ENCODE data around the gene CACNB4.

DNA sequence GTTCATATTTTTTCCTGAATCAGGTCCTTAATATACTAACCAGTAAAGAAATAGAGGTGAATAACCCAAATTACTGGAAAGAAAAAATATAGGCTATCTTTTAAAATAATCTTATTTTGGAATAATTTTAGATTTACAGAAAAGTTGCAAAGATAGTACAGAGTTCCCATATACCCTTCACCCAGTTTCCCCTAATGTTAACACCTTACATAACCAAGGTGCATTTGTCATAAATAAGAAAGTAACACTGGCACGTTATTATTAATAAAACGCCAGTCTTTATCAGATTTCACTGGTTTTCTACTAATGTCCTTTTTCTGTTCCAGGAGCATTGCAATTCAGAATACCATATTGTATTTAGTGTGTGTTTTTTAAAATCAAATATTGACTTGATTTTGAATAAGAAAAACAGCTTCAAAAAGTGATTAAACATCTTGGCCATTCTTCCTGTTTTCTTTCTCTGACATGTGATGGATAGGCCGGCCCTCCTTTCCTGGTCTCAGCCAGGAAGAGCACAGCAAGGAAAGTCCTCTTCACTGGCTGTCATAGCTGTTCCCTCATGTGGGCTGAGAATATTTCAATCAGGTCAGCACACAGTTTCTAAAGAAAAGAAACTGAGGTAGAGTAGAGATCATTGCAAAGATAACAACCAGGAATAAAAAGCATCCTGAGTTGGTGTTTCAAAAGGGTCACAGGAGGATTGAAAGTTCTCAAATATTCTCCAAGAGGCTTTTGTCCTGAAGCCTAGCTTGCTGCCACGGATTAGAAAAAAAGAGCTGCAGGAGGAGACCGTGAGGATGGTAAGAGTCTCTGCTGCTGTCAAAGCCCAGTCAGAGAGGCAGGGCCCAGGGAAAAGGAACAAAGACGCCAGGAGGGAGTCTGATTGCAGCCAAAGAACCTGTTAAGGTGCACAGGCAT is 191.3 kb downstream of the CACNB4 start:
- no peak for TF ChIP-seq CTCF (IDR thresholded peaks at IDR 0.05)
- no peak for TF ChIP-seq POLR2A (IDR thresholded peaks at IDR 0.05; ENCODE audit: low read length)
- no peak for TF ChIP-seq NR3C1 (IDR thresholded peaks at IDR 0.05)
- no peak for TF ChIP-seq CHD4 (IDR thresholded peaks at IDR 0.05; ENCODE audit: borderline replicate concordance)
- no peak for TF ChIP-seq ESRRA (IDR thresholded peaks at IDR 0.05; ENCODE audit: borderline replicate concordance, low read length)
- TF ChIP-seq KDM1A (IDR thresholded peaks at IDR 0.05; ENCODE audit: low read depth): no peak
